GM21786 (cell line): ENCODE data around the gene SNX32.

Experiments
- ATAC-seq: cut with Tn5 transposase; IDR thresholded peaks from one replicate; pipeline ENCODE4 v1.9.1; 2021; ENCODE audit not compliant: unreplicated experiment

The SNX32 gene

DNA sequence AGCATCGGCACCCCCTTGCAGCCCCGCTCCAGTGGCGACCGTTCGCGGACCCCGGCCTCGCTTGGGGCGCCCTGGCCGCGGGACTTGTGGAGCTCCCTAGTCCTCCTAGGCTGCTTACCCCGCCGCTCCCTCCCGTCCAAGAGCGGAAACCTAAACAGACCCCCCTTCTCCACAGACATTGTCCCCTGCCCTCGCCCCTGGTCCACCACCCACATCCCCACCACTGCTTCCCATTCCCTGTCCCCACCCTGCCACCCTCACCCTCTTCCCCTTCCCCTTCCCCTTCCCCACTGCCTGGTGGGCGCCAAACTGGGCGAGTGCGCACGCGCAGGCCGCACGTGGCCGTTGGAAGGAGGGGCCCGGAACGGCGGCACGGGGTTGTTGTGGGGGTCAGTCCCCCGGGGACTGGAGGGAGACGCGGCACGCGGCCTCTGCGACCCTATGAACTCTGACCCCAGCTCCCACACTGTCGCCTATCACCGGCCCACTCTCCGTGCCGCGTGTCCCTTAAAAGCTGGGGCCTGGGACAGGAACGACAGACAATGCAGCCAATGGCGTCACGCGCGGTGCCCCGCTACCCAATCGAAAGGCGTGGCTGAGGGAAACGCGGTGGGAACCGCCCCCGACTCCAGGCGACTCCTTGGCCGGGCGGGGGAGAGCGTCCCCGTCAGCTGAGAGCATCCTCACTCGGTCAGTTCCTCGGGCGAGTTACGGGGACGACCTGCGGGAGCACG is at the start of gene SNX32:
Gene SNX32 (plus strand): TSS at position 667 of the 734 bp plus-strand sequence. CDS start 103 bp downstream, outside the sequence.
- peak; percentile 92 for ATAC-seq

DNA sequence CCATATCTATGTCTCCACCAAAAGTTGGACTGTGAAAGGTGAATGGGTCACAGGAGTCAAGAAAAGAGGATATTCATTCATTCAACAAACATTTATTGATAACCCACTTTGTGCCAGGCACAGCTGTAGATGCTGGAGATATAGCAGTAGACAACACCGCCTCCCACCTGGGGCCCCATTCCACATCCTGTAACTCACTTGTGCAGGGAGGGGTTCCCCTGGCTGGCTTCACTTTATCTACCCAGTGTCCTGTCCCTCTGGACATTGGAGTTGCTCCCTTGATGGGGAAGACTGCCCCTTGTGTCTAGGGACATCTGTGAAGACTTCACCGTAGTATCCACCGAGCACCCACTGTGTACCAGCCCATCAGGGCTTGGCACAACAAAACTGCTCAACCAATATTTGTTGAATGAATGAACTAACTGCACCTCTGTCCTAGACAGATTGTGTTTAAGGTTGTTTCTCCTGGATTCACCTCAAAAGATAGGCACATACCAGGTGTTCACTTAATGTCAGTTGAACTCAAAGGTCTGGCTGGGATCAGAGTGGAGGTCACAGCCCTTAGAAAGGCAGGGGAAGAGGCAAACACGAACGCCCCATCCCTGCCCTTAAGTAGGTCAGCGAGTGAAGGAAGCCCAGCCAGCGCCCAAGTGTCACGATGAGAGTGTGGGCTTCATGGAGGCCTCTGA is 48.3 kb upstream of the SNX32 start:
- no peak for ATAC-seq

DNA sequence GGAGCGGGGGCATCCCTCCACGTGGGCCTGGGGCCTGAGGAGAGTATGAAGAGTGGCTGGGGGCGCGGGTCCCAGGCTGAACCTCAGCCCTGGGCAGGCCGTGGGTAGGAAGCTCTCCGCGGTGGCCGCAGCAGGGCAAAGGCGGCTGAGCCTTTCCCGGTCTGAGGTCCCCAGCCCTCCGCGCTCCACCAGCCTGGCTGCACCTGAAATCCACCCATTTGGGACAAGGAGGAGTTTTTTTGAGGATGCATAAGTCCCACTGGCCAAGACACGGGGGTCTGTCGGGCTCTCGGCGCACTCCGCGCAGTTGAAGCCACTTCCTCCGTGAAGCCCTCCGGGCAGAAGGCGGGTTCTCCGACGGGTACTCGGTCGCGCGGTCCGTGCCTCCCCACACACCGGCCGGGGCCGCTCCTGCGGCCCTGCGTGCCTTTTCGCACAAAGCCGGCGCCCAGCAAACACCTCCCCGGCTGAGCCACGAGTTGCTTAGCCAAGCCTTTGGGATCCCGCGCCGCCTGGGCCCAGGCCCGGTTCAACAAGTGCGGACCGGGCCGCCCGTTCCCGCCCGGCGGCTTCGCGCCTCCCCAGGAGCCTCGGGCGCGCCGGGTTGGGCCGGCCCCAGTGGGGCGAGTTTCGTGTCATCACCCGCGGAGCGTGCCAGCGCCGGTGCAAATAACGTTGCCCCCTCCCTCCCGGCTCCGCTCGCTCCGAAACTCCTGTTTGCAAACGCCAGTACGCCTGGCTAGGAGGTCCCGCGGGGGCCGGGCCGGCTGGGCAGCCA is 47.6 kb upstream of the SNX32 start:
- no peak for ATAC-seq

DNA sequence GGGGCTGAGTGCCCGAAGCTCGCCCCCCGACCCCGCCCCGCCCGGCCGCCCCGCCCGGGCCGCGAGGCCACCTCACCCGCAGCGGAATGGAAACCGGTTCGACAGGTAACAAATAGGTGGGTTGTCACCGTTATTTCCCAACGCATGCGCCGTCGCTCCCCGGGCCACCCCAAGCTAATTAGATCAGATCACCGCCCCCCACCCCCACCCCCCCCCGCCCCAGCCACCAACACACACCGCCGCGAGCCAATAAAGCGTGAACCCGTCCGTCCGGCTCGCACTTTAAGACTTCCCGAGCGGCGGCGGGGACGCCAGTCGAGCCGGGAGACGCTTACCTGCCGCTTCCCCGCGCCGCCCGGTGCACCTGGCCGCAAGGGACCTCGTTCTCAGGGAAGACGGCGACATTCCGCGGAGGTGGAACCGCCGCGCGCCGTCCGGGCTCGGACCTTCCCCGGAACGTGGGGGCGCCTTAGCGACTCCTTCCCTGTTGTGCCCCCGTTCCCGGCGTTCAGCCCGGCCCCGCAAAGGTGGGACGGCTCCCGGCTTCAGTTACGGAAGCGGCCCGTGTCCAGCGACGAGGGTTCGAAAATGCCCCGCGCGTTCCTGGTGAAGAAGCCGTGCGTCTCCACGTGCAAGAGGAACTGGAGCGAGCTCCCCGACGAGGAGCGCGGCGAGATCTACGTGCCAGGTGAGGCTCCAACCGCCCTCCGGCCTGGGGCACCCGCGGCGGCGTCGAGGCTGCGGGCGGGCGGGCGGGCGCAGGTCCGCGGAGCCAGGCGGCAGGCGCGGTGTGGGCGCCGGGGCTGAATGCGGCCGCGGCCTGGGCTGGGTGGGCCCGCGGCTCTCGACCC is 46.8 kb upstream of the SNX32 start, which contains the start of gene OVOL1:
Gene OVOL1 (plus strand): TSS at position 278 of the 851 bp plus-strand sequence. CDS start 311 bp downstream, at position 589.
- no peak for ATAC-seq

DNA sequence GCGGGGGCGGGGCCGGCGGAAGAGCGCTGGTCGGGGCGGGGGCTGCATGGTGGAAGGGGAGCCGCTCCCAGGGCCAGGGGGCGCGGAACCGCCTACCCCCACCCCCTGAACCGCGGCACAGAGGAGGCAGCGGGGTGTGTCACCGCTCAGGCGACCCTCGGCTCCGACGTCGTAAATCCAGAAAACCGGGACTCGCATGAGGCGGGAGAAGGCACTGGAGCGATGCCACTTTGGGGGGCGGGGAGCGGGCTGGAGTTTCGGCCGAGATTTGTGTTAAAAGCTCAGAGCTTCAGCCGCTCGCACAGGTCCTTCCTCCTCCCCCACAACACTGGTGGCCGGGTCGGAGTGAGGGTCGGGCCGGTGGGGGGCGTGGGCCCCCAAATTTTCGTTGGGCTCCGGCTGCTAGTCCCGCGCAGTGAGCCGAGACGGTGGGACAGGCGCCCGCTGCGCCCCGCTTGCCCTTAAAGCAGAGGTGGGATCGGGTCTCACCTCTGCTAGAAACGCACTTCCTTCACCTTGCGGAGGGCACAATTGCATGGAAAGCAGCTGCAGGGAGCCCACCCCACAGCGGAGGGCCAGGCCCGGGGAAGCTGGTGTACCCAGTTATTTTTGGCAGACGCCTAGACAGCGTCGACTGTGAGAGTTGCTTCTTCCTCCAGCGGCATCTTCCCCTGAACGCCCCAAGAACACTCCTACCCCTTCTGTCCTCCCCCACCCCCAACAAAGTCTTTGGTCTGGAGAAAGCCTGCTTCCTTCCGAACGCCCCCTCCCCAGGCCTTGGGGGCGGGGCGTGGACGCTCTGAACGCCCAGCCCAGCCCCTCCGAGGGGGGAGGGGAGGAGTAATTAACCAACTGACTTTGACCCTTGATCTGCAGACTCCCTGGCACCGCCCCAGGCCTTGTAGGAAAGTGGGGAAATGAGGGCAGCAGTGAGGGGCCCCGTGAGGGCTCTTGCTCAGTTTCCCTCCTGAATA is 45.8 kb upstream of the SNX32 start:
- ATAC-seq = no peak

DNA sequence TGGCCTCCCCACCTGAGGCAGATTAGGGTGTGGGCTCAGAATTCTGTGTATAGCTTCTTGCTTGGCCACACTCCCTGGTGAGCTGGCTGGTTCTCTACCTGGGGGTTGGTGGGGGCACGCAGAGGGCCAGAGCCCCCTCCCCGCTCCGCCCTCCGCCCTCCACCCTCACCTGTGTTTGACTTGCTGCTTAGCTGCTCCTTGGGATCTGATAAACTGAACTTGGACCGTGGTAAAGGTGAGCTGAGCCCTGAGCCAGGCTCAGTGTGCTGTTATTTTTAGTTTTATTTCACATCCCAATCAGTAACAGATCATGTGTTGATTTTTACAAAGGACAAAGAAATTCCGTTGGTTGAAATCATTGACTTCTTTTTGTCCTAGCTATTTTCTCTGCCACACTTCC is 44.9 kb upstream of the SNX32 start:
- no peak for ATAC-seq

DNA sequence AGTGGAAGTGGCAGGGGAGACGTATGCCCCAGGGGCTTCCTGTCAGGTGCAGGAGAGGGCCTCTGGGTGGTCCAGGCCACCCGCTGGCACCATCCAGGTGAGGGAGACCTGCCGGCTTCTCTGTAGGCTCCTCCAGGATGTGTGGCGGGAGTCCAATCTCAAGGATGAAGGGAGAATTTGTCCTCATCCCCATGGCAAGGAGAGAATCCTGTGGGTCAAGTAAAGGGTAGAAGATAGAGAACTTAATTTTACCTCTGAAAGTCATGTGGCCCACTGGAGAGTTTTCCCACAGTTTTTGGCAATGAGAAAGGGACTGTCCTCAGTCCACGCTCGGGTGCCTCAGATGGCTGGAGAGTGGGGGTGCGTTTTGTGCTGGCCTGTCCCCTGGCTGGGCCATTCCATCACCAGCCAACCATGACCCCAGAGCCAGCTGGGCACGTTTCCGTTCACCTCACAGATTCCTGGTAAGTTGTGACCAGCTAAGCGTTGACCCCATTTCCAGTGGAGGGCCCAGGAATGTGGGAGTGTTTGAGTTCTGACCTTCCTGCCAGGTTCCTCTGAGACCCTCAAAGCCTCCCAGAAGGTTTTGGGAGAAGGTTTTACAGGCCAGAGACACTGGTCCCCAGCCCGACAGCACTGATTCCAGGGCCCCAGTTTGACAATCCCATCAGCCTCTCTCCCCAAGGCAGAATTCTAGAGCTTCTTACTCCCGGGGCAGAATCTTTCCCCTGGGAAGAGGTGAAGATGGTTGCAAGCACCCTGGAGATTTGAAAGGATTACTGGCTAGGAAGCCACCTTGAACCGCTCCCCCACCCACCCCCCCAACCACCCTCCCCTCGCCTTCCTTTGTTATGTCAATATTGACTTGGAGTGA is 44.3 kb upstream of the SNX32 start:
- ATAC-seq = no peak

DNA sequence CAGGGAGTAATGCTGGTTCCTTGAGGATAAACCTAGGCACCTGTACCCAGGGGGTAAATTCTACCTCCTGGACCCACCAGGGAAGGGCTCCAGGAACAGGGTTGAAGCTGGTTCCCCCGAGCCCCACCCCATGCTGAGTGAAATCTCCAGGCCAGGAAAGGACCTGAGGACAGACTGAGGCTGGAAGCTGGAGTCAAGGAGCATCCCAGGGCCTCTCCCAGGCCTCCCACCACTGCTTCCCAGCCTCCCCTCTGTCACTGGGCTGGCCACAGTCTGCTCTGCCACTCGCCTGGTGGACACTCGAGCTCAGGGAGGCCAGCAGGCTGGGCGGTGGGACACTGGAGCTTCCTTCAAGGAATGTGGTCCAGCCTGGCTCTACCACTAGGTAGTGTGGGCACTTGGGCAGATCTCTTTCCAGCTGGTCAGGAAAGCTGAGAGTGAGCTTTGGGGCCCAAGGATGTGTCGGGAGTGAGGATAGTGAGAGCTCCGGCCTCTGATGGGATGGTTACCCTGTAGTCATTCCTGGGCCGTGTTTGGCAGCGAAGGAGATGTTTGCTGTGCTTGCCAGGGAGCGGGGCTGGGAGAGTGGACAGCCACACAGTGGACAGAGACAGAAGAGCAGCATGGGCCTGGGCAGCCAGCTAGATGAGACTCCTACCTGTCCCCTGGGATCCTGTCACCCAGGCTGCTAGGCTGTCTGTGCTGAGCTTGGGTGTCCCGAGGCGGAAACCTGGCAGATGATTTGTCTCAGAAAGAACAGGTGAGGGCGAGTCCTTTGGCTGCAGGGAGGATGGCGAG is 43.5 kb upstream of the SNX32 start:
- ATAC-seq = no peak

DNA sequence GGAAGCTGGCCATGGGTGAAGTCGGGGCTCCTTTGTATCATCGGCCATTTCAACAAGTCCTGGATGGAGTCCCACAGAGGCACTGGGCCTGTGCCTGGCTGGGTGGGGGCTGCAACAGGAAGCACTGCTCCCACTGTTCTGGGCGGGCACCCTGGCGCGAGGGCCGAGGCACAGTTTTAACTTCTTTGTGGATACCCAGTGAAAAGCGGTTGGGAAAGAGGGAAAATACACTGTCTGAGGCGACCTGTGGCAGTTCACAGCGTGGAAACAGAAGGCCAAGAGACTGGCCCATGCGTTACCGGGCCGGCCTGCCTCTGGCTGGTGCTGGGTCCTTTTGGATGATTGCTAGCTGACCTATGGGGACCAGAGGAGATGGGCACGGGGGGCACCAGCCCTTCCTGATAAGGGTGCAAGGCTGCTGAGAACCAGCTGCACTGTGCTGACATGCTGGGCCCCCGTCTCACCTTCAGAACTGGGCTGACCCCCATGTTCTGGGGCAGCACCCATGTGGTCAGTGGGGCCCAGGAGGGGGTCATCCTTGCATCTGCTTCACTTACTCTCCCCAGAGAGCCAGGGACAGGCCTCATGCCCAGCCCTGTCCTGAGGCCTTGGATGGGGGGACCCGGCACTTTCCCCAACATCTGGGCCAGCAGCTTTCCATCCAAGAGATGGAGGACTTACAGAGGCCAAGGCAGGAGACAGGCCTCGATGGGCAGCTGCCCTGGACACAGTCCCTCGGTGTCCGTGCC is 42.7 kb upstream of the SNX32 start:
- ATAC-seq = no peak

DNA sequence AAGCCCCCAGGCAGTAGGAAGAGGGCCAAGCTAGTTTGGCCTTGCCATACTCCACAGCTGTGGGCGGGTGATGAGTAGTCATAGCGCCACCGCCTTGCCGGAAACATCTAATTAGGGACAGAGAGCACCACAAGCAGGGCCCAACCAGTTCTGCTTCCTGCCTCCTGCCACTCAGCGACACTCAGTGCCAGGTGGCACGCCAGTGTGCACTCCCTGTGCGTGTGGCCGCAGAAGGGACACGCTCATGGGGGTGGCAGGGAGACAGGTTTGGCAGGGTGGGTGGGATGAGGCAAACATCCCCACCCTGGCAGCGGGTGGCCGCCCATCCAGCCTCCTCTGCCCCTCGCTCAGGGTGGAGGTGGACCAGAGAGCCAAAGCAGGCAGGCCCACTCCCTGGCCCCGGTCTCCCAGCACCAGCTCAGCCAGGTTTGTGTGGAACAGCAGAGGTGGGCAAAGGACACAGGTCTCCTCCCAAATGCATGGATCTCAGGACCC is 42.0 kb upstream of the SNX32 start:
- peak; percentile 90 for ATAC-seq

DNA sequence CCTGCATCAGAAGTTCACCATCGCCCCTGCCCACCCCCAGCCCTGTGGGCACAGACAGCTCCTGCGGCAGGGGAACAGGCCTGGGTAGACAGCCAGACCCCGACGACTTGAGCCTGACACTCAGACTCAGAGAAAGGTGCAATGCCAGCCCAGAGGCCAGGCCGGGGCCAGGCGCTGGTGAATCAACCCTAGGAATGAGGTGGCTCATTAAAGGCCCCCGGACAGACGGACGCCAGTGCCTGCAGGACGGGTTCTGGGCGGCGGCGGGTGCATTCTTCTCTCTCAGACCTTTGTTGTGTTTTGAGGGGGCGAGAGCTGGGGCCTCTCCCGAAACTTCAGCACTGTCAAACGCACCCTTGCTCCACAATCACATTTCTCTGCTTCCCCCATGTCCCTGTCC is 41.3 kb upstream of the SNX32 start:
- ATAC-seq = no peak

DNA sequence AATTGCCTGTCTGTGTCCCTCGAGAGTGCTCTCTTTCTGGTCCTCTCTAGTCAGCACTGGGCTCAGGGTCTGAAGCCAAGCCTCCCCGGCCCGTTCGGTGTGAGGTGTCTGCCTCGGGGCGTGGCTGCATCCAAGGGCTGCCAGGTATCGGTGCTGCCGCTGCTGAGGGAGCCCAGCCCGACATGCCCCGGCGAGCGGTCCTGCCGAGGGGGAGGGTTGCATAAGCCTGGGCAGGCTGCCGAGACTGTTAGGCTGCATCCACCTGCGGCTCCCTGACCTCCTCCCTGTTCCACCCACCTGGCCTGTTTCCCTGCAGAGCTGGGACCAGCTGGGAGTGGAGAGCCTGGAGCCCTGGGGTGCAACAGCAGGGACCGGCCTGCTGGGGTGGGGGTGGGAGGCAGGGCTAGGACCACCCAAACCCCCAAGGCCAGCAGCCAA is 40.6 kb upstream of the SNX32 start:
- no peak for ATAC-seq

DNA sequence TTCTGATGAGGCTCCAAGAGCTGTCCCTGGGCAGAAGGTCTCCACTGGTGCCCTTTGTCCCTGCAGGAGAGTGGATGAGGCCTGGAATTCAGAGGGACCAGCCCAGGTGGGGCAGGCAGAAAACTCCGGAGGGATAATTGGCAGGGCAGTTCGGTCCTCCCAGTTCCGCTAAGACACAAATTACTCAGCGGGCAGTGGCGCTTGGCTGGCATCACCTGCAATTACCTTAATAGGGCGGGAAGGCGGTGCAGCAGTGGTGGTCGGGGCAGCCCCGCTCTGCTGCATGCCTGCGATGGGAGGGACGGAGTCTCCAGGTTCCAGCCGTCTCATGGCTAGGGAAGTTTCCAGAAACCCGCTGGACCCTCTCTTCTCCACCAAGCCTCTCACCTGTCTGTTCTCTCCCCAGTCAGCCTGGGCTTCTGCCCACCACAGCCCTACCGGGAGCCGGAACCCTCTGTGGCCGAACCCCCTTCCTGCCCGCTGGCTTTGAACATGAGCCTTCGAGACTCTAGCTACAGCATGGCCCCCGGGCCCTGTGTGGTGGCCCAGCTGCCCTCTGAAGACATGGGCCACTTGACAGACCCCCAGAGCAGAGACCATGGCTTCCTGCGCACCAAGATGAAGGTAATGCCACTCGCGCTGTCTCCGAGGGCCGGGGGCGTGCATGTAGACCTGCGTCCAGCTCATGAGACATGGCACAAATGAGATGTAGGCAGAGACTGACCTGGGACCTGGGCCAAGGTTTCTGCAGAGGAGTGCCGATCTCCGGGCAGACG is 40.0 kb upstream of the SNX32 start:
- no peak for ATAC-seq

DNA sequence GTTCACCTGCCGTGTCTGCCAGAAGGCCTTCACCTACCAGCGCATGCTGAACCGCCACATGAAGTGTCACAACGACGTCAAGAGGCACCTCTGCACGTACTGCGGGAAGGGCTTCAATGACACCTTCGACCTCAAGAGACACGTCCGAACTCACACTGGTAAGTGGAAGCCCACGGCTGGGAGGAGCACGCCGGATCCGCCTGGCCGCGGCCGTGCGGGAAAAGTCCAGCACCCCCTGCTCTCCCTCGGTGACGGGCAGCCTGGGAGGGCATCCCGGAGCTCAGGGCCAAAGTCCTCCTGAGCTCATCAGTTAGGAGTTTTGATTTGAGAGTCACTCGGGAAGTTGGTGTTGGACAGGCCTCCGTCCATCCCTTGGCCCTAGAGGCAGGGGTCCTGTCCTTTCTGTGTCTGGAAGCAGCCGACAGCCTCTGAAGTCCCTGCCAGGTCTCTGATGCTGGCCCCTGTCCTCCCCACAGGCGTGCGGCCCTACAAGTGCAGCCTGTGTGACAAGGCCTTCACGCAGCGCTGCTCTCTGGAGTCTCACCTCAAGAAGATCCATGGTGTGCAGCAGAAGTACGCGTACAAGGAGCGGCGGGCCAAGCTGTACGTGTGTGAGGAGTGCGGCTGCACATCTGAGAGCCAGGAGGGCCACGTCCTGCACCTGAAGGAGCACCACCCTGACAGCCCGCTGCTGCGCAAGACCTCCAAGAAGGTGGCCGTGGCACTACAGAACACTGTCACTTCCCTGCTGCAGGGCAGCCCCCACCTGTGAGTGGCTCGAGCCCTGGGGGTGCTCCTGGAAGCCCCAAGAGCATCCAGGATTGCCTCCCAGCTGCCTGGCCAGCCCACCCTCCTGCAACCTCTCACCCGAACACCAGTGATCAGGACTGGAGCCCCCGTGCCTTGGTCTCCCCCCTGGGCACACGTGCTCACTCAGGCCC is 38.9 kb upstream of the SNX32 start:
- no peak for ATAC-seq
